Gastrocnemius medialis (tissue), 4 donors: ENCODE results near the gene EGFL6. TPM values are rescaled to one million over a fixed set of nuclear protein-coding genes. Genes with fewer than 3 reads are reported as not detected.

Experiments used
- ATAC-seq, 2 donors: fragments of 150-250 bp; one replicate each; pipeline ENCODE4 v1.9.1; 2016
- DNase-seq, 2 donors: peaks; one replicate each; pipeline ENCODE4 v3.0.0-alpha.2; 2019
- H3K27ac ChIP-seq, 4 donors: fragments of 200-600 bp; sonication (generic); 1 replicate in 1 of 4; 2 replicates in 3 of 4; pipeline ENCODE4 v1.5.1; 2016 to 2018; ENCODE audit warnings: mild to moderate bottlenecking in 2 of 4, moderate library complexity in 1 of 4
- H3K27me3 ChIP-seq, 3 donors: fragments of 200-600 bp; sonication (generic) in 2 of 3; 1 replicate in 1 of 3; 2 replicates in 2 of 3; pipeline versions ENCODE4 v1.5.1 to v1.6.0; 2016 to 2019; ENCODE audit warnings: mild to moderate bottlenecking in 1 of 3, moderate library complexity in 1 of 3
- H3K36me3 ChIP-seq, 2 donors: fragments of 200-600 bp; sonication (generic) in 1 of 2; one replicate each; pipeline ENCODE4 v1.5.1; 2017 to 2018
- H3K4me1 ChIP-seq, 2 donors: fragments of 200-600 bp; sonication (generic) in 1 of 2; one replicate each; pipeline ENCODE4 v1.5.1; 2016 to 2017; ENCODE audit warnings: mild to moderate bottlenecking in 2 of 2
- H3K4me3 ChIP-seq, 4 donors: fragments of 200-600 bp; sonication (generic) in 3 of 4; 1 replicate in 1 of 4; 2 replicates in 3 of 4; pipeline ENCODE4 v1.5.1; 2016 to 2019; ENCODE audit warnings: mild to moderate bottlenecking in 2 of 4
- H3K9me3 ChIP-seq, 3 donors: fragments of 200-600 bp; sonication (generic) in 2 of 3; 1 replicate in 1 of 3; 2 replicates in 2 of 3; pipeline ENCODE4 v1.5.1; 2016 to 2019
- POLR2A ChIP-seq, 2 donors: fragments of 450-650 bp; IDR thresholded peaks; one replicate each; pipeline ENCODE4 v1.6.1; 2017; ENCODE audit warnings: antibody characterized with exemption in 2 of 2, mild to moderate bottlenecking in 2 of 2, moderate library complexity in 2 of 2
- in situ Hi-C, 4 donors: fragments of 200-750 bp; cut with MboI; loops; one replicate each; pipeline versions ENCODE4 v1.15.0 to v1.8.0; 2017; ENCODE audit warnings: low sequenced_read_pairs in 4 of 4
- intact Hi-C: fragments of 100-400 bp; cut with DNase I; formaldehyde crosslinking; loops from one replicate; pipeline ENCODE4 v1.15.1; 2023; ENCODE audit warnings: low total_unique reads
- total RNA-seq, 4 donors: library from RNA; depleted of rRNA; stranded (reverse); fragments of >200 nt; gene quantifications; one replicate each; pipeline versions ENCODE4 v1.1.0 to v1.2.3, GENCODE V29; 2016
- TF ChIP-seq, protein P1 (sequence below), 5 experiments: fragments of 450-650 bp in 3 of 5; fragments of 200-600 bp in 2 of 5; sonication (generic) in 2 of 5; IDR thresholded peaks in 4 of 5; conservative IDR thresholded peaks in 1 of 5; 1 replicate in 4 of 5; 2 replicates in 1 of 5; pipeline ENCODE4 v1.5.1; 2016 to 2019; ENCODE audit warnings: antibody characterized with exemption in 5 of 5, mild to moderate bottlenecking in 3 of 5, moderate library complexity in 3 of 5

The EGFL6 gene
- total RNA-seq, 4 donors from 2014 or later: 0.09 TPM; not detected in 3

DNA sequence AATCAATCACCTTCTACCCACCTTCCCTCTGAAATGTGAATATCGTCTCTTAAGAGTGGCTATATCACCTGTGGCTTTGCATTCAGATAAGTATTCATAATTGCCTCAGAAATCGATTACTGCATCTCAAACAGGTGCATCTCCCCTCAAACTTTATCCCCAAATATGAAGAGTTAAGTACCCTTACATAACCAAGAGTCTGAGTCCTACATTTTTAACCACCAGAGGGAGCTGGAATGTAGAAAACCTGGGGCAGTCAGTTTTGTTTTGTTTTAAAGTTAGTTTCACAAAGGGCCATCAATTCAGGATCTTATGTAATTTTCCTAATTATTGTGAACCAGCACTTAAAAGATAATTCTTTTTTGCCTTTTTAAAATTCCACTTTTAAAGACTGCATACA is 89.2 kb downstream of the EGFL6 start:
- no peak overlapping the region for H3K4me3 ChIP-seq
- no peaks in the 10 kb centered on the region for H3K27me3 ChIP-seq
- intact Hi-C loops (loop anchor here (1.0 to 10.0 kb wide), 3 partner anchors 90 to 704 kb away; no protein-coding TSS in a partner anchor), in situ Hi-C loops (loop anchor here (5.0 to 25.0 kb wide), 5 partner anchors 76 to 379 kb away; partner anchors contain the start of genes OFD1 (in 2 of the 4), TRAPPC2 (in 2 of the 4) and GEMIN8 (in 1 of the 4))
- DNase-seq (no peak), ATAC-seq (peak; percentile 45 to 61)
- no peaks in the 10 kb centered on the region for H3K9me3 ChIP-seq
- peak overlapping the region in 3 of 4 donors; percentile 15 to 57 (median 42) for H3K27ac ChIP-seq
- peaks cover 12% of the 10 kb centered on the region in 2 donors for H3K4me1 ChIP-seq
- TF ChIP-seq, protein P1, sequence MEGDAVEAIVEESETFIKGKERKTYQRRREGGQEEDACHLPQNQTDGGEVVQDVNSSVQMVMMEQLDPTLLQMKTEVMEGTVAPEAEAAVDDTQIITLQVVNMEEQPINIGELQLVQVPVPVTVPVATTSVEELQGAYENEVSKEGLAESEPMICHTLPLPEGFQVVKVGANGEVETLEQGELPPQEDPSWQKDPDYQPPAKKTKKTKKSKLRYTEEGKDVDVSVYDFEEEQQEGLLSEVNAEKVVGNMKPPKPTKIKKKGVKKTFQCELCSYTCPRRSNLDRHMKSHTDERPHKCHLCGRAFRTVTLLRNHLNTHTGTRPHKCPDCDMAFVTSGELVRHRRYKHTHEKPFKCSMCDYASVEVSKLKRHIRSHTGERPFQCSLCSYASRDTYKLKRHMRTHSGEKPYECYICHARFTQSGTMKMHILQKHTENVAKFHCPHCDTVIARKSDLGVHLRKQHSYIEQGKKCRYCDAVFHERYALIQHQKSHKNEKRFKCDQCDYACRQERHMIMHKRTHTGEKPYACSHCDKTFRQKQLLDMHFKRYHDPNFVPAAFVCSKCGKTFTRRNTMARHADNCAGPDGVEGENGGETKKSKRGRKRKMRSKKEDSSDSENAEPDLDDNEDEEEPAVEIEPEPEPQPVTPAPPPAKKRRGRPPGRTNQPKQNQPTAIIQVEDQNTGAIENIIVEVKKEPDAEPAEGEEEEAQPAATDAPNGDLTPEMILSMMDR (IDR thresholded peaks at IDR 0.05 in 4 of 5, conservative IDR thresholded peaks at IDR 0.05 in 1 of 5): peak; percentile 48 to 66 (median 60)
- TF ChIP-seq POLR2A (IDR thresholded peaks at IDR 0.05): no peak
- peaks cover 0 to 8% of the 10 kb centered on the region in 2 donors for H3K36me3 ChIP-seq

DNA sequence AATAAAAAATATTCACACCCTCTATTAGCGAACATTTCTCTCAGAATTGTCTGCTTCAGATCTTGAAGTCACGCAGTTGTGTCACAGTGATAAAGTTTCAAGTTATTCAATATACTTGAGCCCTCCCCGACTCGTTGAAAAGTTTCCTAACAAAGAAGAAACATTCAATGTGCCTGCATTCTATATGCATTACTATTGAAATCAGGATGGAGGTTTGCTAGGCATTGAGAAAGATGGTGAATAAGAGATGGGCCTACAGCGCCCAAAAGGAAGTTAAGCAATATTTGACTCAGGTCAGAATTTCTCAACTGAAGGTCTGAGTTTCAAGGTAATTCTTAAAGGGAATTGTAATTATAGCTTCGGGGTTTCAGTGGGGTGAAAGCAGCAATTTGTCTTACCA is 89.7 kb downstream of the EGFL6 start:
- ATAC-seq: no peak
- no peaks in the 10 kb centered on the region for H3K9me3 ChIP-seq
- intact Hi-C loops: loop anchor here (2.0 to 10.0 kb wide), 2 partner anchors 90 to 704 kb away; no protein-coding TSS in a partner anchor

DNA sequence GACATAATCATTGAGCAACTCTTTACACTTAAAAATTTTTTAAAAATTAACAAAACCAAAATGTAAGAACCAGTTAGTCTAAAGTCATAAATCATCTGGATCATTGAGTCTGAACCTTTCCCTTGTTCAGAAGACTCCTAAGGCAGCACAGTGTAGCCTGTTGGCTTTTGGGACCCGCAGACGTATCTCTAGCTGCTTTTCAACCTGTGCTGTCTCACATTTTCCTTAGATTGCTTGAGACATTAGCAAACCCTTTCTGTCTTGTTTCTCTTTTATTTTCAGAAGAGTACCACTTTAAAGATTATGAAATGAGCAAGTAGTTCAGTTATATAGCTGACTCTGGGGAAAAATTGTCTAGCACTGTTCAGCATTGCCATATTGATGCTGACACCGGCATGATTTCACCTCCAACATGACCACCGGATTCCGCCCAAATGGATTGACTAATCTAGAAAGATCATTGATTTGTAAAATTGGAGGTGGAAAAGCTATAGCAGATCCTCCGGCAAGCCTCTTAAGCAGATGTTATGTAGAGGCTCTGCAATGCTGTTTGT is 92.4 kb downstream of the EGFL6 start:
- Histone ChIP-seq H3K36me3 (peaks cover 0 to 10% of the 10 kb centered on the region in 2 donors), H3K27me3 (no peaks in the 10 kb centered on the region), H3K9me3 (no peaks in the 10 kb centered on the region), H3K4me1 (peaks cover 3 to 4% of the 10 kb centered on the region in 2 donors), H3K4me3 (no peak overlapping the region), H3K27ac (peak overlapping the region in 1 of 4 donors; percentile 22)
- in situ Hi-C loops: loop anchor here in 2 of 4 donors (10.0 to 25.0 kb wide), 2 partner anchors 373 to 375 kb away; partner anchors contain the start of gene GEMIN8 (in 1 of the 2)
- TF ChIP-seq POLR2A (IDR thresholded peaks at IDR 0.05): no peak
- TF ChIP-seq, protein P1 (IDR thresholded peaks at IDR 0.05 in 4 of 5, conservative IDR thresholded peaks at IDR 0.05 in 1 of 5): no peak
- intact Hi-C loops: no loop called here
- ATAC-seq (no peak), DNase-seq (no peak)

More for the DNA sequence above, 89.7 kb downstream of the EGFL6 start:
- H3K27me3 ChIP-seq: no peaks in the 10 kb centered on the region
- TF ChIP-seq POLR2A (IDR thresholded peaks at IDR 0.05): no peak
- TF ChIP-seq, protein P1 (IDR thresholded peaks at IDR 0.05 in 4 of 5, conservative IDR thresholded peaks at IDR 0.05 in 1 of 5): no peak
- H3K36me3 ChIP-seq: peaks cover 0 to 10% of the 10 kb centered on the region in 2 donors
- no peak for DNase-seq
- H3K4me1 ChIP-seq: peaks cover 8% of the 10 kb centered on the region in 2 donors
- in situ Hi-C loops: loop anchor here (5.0 to 25.0 kb wide), 5 partner anchors 76 to 378 kb away; partner anchors contain the start of genes OFD1 (in 2 of the 4), TRAPPC2 (in 2 of the 4) and GEMIN8 (in 1 of the 4)
- H3K27ac ChIP-seq: peak overlapping the region in 3 of 4 donors; percentile 15 to 57 (median 42)
- no peak overlapping the region for H3K4me3 ChIP-seq

DNA sequence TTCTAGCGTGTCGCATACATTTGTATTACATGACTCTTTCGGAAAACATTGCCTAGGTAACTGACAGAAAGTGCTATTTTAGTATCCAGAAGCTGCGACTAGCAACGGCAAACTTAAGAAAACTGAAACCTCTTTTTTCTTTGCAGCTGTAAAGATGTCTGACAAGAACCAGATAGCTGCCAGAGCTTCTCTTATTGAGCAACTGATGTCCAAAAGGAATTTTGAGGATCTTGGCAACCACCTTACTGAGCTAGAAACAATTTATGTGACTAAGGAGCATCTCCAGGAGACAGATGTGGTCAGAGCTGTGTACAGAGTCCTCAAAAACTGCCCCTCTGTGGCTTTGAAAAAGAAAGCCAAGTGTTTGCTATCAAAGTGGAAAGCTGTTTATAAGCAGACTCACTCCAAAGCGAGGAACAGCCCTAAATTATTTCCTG is 93.0 kb downstream of the EGFL6 start:
- ATAC-seq: peak; percentile 33 to 60
- DNase-seq: no peak
- in situ Hi-C loops (loop anchor here in 2 of 4 donors (10.0 to 25.0 kb wide), 2 partner anchors 372 to 375 kb away; partner anchors contain the start of gene GEMIN8 (in 1 of the 2)), intact Hi-C loops (no loop called here)
- peaks cover 0 to 10% of the 10 kb centered on the region in 2 donors for H3K36me3 ChIP-seq
- H3K4me1 ChIP-seq: peaks cover 3 to 4% of the 10 kb centered on the region in 2 donors
- no peaks in the 10 kb centered on the region for H3K27me3 ChIP-seq
- no peak overlapping the region for H3K4me3 ChIP-seq
- peak overlapping the region in 1 of 4 donors; percentile 22 for H3K27ac ChIP-seq
- H3K9me3 ChIP-seq: no peaks in the 10 kb centered on the region
- TF ChIP-seq POLR2A (IDR thresholded peaks at IDR 0.05): no peak
- TF ChIP-seq, protein P1 (IDR thresholded peaks at IDR 0.05 in 4 of 5, conservative IDR thresholded peaks at IDR 0.05 in 1 of 5): no peak
